Muscle of back (tissue), 13 donors: ENCODE results near the gene BMPER. TPM values are rescaled to one million over a fixed set of nuclear protein-coding genes. Genes with fewer than 3 reads are reported as not detected.
A peak's percentile ranks its signal among the peaks of the same experiment; 100 is the strongest.

ENCODE experiments used
- DNase-seq, 3 donors: peaks; one replicate each; pipeline versions ENCODE4 v3.0.0 to v3.0.0-alpha.2; 2013
- long read RNA-seq, 9 donors: transcript quantifications; one replicate each; lab custom pipeline, GENCODE V29; 2026
- polyA plus RNA-seq, 10 donors: library from polyadenylated mRNA; unstranded; fragments of 120-200 nt; gene quantifications; one replicate each; pipeline ENCODE4 v1.2.1, GENCODE V29; 2013; ENCODE audit not compliant: insufficient read length in 10 of 10

Gene BMPER
- polyA plus RNA-seq, result 1 to 10 TPM; 4.5 to 7.1 (median 6.3) TPM
- long read RNA-seq, donor 1, partial matches to known transcripts, result 0 of 1 reads
- long read RNA-seq, donor 1, other reads (novel, unspliced or antisense), result 0 of 1 reads
- long read RNA-seq, donor 2, partial matches to known transcripts, result 0 of 1 reads
- long read RNA-seq, donor 2, other reads (novel, unspliced or antisense), result 0 of 1 reads
- long read RNA-seq, donor 3, result 0 reads
- long read RNA-seq, donor 4, result 0 reads
- long read RNA-seq, donor 5, result 0 reads
- long read RNA-seq, donor 6, partial matches to known transcripts, result 0 of 1 reads
- long read RNA-seq, donor 6, other reads (novel, unspliced or antisense), result 0 of 1 reads
- long read RNA-seq, donor 7, result 0 reads
- long read RNA-seq, donor 8, result 0 reads
- long read RNA-seq, donor 9, partial matches to known transcripts, result 0 of 1 reads
- long read RNA-seq, donor 9, other reads (novel, unspliced or antisense), result 0 of 1 reads

DNA sequence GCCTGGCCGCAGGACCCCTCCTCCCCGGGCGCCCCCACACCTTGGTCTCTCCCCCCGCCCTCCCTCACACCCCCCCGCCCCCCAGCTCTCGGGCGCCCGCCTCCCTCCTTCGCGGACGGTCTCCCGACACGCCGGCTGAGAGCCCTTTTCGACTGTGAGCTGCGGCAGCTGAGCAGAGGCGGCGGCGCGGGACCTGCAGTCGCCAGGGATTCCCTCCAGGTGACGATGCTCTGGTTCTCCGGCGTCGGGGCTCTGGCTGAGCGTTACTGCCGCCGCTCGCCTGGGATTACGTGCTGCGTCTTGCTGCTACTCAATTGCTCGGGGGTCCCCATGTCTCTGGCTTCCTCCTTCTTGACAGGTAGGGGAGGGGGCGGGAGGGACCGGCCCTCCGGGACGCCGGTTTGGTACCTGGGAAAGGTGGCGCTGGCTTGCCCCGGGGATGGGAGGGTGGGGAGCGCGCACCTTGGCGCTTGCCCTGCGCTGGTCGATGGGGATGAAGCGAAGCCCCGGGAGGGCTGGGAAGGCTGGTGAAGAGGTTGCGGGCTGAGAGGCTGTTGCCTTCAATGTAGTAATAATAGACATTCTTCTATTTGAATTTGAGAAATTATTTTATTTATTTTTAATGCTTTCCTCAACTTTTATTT is at the start of gene BMPER:
BMPER (plus strand) TSS at position 151 of the 644 bp plus-strand sequence; CDS start at position 226, 75 bp downstream.
- DNase-seq, result peak in 2 of 3 donors; percentile 43 to 67

DNA sequence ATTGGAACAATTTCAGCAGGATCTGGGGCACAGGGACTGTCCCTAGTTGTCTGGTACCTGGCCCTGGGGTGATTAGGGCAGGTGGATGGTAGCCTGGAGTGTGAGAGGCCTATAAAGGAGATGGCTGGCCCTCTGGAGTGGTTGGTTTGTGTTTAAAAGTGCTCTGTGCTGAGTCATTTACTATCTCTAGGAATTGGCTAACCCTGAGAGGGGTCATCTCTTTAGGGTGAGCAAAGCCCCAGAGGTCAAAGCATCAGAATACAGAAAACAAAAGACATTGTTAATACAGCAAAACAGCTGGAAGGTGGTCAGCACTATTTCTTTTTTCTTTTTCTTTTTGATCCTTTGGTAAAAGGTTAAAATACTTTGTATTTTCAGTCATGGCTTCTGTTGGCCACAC is 43.4 kb upstream of the BMPER start:
- no peak for DNase-seq

DNA sequence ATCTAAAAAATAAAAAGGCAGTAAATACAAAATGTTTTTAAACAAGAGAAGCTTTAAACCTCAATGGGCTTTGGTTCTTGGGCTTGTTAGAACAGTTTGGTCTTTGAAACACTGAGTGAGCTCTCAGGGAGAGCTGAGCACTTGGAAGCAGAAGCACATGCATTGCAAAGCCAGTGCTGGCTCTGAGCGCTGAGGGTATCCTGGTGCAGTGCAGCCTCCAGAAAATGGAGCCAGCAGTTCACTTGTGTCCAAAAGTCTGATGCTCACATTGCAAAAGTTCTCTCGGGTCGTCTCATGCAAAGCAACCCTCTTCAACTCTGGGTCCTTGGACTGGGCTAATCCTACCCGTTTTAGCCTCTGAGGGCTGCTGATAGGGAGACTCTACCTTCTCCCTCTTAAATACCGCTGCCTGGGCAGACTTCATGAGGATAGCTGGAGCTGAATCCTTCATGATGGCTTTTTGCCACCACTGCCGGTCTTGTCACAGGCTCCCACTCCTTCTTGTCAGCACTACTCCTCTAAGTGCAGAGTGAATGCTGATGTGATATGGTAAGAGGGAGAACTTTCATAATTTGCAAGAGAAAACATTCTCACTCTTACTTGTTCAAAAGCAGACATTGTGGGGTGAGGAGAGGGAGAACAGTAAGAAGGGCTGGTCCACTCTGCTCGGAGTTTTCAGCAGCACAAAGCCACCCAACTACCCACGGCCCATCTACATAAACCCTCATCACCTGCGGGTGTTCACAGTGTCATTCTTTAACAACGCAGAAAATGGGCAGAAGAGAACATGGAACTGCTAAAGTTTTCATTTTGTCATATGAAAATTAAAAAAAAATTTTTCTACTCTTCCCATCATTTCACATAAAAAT is 42.2 kb upstream of the BMPER start:
- peak in 1 of 3 donors; percentile 49 for DNase-seq

- DNase-seq, result no peak
These were observed 37.2 kb upstream of the BMPER start for GRCh38 chr7:33868166-33868565.

DNA sequence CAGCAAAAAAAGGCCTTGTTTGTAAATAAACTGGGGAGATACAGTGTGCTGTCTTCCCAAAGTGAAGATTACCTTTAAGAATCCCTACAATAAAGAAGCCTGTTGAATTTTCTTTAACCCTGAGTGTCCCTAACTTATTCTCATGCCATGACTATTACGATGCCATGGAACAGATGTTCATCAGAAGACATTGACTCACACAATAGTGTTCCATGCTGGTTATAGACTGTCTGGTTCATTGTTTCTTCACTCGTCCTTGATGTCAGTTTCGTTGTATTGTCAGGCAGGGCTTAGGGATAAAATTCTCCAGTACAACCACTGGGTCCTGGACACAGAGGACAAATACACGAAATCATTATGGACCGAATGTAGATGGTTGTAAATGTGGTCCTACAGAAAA is 36.2 kb upstream of the BMPER start:
- DNase-seq, result no peak

GRCh38 chr7:33870120-33870519 is 35.2 kb upstream of the BMPER start:
- DNase-seq, result no peak

GRCh38 chr7:33872870-33873269 is 32.5 kb upstream of the BMPER start:
- DNase-seq, result no peak

- DNase-seq, result no peak
These were observed 31.8 kb upstream of the BMPER start for GRCh38 chr7:33873518-33873917.

- peak in 1 of 3 donors; percentile 68 for DNase-seq
These were observed 31.2 kb upstream of the BMPER start for GRCh38 chr7:33873981-33874750.

DNA sequence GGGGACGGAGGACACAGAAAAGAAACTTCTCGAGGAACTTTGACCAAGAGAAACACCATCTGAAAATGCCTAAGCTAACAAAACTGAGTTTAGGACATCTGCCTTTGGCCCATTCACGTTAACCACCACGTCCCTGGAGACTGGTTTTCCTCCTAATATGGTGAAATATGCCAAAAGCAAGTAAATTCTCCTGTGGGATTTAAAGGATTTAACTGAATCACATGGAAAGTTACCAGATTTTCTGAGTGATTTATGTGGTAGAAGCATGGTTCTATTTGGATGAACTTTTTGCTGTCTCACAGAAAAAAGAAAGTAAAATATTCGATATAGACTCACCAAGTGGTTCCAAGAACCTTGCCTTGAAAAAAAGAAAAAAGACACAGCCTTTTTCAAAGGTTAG is 30.4 kb upstream of the BMPER start:
- peak in 2 of 3 donors; percentile 52 to 96 for DNase-seq

GRCh38 chr7:33876596-33877274 is 28.6 kb upstream of the BMPER start:
- DNase-seq, result peak in 1 of 3 donors; percentile 66

GRCh38 chr7:33880787-33881186 is 24.6 kb upstream of the BMPER start:
- DNase-seq, result no peak

DNA sequence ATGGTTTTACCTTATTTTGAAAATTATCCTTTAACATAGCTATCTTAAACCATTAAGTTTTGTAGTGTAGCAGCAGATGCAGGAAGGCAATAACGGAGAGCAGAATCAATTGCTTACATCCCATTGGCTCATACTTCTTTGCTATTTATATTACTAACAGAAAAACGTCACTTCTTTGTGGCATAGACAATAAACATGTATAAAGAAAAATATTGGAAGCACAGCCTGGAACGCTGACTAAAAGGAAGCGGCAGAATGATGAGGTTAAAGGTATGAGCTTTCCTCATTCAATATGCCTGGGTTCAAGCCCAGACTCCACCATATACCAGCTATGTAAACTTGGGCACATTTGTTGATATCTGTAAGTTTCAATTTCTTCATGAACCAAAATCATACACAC is 24.0 kb upstream of the BMPER start:
- no peak for DNase-seq

GRCh38 chr7:33882040-33882837 is 23.1 kb upstream of the BMPER start:
- peak in 2 of 3 donors; percentile 20 to 32 for DNase-seq

DNA sequence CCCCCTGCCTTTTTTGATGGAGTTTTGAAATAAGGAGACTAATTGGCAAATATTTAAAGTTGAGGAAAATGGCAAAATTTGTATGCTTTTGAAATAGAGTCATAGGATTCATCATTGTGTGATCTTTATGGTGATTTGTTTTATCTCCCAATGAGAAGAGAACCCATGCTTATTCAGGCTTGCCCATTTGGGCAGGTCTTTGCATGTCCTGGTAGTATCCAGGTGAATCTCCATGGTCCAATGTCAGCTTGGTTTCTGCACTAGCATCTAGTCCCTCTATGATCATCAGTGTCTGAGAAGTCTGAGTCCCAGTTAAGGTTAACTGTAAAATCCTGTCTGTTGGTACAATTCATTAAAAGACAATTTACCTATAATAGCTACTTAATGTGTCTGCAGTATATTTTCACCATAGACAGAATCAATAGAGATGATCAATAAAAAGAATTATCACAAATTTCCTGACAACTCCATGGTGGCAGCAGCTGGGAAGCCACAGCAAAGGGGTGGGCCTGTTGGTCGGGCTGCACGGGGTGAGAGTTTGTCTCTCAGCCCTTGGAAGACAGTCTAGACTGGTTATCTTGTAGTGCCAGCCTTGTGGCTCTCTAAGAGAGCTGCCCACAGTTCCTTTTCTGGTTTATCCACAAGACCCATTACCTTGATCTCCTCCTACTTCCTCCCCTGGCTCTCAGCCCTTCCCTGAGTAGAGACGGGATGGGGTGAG is 22.2 kb upstream of the BMPER start:
- no peak for DNase-seq

DNA sequence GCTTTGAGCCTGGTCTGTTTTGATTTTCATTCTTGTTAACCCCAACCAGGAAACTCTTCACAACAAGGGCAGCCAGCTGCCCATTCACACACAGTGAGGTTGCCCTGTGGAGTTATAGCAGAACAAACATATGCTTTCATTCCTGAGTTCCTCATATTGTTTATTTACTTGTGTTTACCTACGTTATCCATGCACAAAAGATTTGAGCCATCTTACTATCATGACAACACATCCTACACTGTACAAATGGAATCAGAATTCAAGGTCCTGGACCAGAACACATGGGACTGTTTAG is 21.7 kb upstream of the BMPER start:
- DNase-seq, result no peak

GRCh38 chr7:33885290-33886148 is 19.8 kb upstream of the BMPER start:
- peak in 1 of 3 donors; percentile 24 for DNase-seq

- no peak for DNase-seq
These were observed 19.2 kb upstream of the BMPER start for GRCh38 chr7:33886149-33886623.
